Uterus (tissue), 2 donors: ENCODE results near the gene LDAH.

Experiments used
- CTCF ChIP-seq, 4 experiments: fragments of 200-600 bp in 2 of 4; fragments of 450-650 bp in 2 of 4; sonication (generic) in 2 of 4; IDR thresholded peaks; one replicate each; pipeline ENCODE4 v1.5.1; 2016 to 2019; ENCODE audit warnings: antibody characterized with exemption in 4 of 4, mild to moderate bottlenecking in 2 of 4, moderate library complexity in 1 of 4
- POLR2A ChIP-seq, 2 donors: fragments of 450-650 bp; IDR thresholded peaks; one replicate each; pipeline ENCODE4 v1.6.1; 2016; ENCODE audit warnings: antibody characterized with exemption in 2 of 2, mild to moderate bottlenecking in 1 of 2, moderate library complexity in 1 of 2

- TF ChIP-seq CTCF (IDR thresholded peaks at IDR 0.05) (no peak), POLR2A (IDR thresholded peaks at IDR 0.05) (no peak)
Observed at GRCh38 chr2:20663196-20664070, 159.5 kb downstream of the LDAH start.
